K562 (cell line): ENCODE data around the gene PCCA. TPM values are rescaled to one million over a fixed set of nuclear protein-coding genes. Genes with fewer than 3 reads are reported as not detected.

Experiments used
- CREM ChIP-seq: IDR thresholded peaks from 2 replicates; pipeline ENCODE4 v1.6.1; 2014; ENCODE audit warnings: antibody characterized with exemption, low read depth
- EGR1 ChIP-seq: fragments of 450-650 bp; conservative IDR thresholded peaks from 2 replicates; pipeline ENCODE4 v1.6.1; 2017; ENCODE audit warnings: mild to moderate bottlenecking
- HMGN3 ChIP-seq: IDR thresholded peaks from 2 replicates; pipeline ENCODE4 v1.6.1; 2011; ENCODE audit warnings: borderline replicate concordance, low read depth, mild to moderate bottlenecking, mixed read lengths, low read length; ENCODE audit not compliant: insufficient read length; ENCODE audit errors: extremely low read depth
- JUND ChIP-seq, 2 experiments: IDR thresholded peaks; 2 replicates in 1 of 2; 3 replicates in 1 of 2; pipeline ENCODE4 v1.6.1; 2011; ENCODE audit warnings: borderline replicate concordance in 2 of 2, low read depth in 2 of 2, low read length in 2 of 2, improper control_type of control experiment in 1 of 2, missing biosample characterization in 1 of 2, missing genetic modification characterization in 1 of 2, missing genetic modification reagents in 1 of 2
- KDM5B ChIP-seq: fragments of 200-600 bp; sonication (generic); IDR thresholded peaks from 2 replicates; pipeline ENCODE4 v1.6.1; 2012; ENCODE audit warnings: low read depth, mild to moderate bottlenecking, moderate library complexity, low read length, control low read depth, inconsistent platforms; ENCODE audit not compliant: insufficient replicate concordance
- L3MBTL2 ChIP-seq: fragments of 450-650 bp; IDR thresholded peaks from 2 replicates; pipeline ENCODE4 v1.6.1; 2016; ENCODE audit warnings: mild to moderate bottlenecking, moderate library complexity
- MEF2A ChIP-seq: IDR thresholded peaks from 2 replicates; pipeline ENCODE4 v1.6.1; 2011; ENCODE audit warnings: low read depth, mild to moderate bottlenecking, low read length, moderate library complexity; ENCODE audit not compliant: control insufficient read depth
- MNT ChIP-seq, 2 experiments: fragments of 450-650 bp; conservative IDR thresholded peaks; 2 replicates each; pipeline ENCODE4 v1.6.1; 2017; ENCODE audit warnings: mild to moderate bottlenecking in 2 of 2, moderate library complexity in 2 of 2
- NBN ChIP-seq: fragments of 450-650 bp; IDR thresholded peaks from 2 replicates; pipeline ENCODE4 v1.6.1; 2016; ENCODE audit warnings: low read depth, mild to moderate bottlenecking
- NEUROD1 ChIP-seq: fragments of 150-350 bp; IDR thresholded peaks from 2 replicates; pipeline ENCODE4 v1.6.1; 2014; ENCODE audit warnings: borderline replicate concordance, low read length, low read depth; ENCODE audit not compliant: partially characterized antibody
- NONO ChIP-seq, 2 experiments: fragments of 200-400 bp in 1 of 2; fragments of 450-650 bp in 1 of 2; formaldehyde crosslinking in 1 of 2; IDR thresholded peaks; 2 replicates each; pipeline ENCODE4 v1.6.1; 2017; ENCODE audit warnings: low read depth in 2 of 2, mild to moderate bottlenecking in 2 of 2, moderate library complexity in 2 of 2, low read length in 1 of 2
- NR2C1 ChIP-seq, 2 experiments: fragments of 450-650 bp; IDR thresholded peaks; 2 replicates each; pipeline ENCODE4 v1.6.1; 2017; ENCODE audit warnings: mild to moderate bottlenecking in 2 of 2, antibody characterized with exemption in 1 of 2, inconsistent platforms in 1 of 2, missing compliant biosample characterization in 1 of 2, missing genetic modification characterization in 1 of 2
- SLC30A9 ChIP-seq: fragments of 250-450 bp; sonication (Bioruptor Pico); IDR thresholded peaks from 2 replicates; pipeline ENCODE4 v1.8.0; 2022; ENCODE audit warnings: mild to moderate bottlenecking, moderate library complexity
- SMAD4 ChIP-seq: fragments of 250-450 bp; sonication (Bioruptor Pico); conservative IDR thresholded peaks from 2 replicates; pipeline ENCODE4 v1.8.0; 2021; ENCODE audit warnings: inconsistent platforms, mild to moderate bottlenecking, moderate library complexity
- TAF1 ChIP-seq: IDR thresholded peaks from 2 replicates; pipeline ENCODE4 v1.6.1; 2011; ENCODE audit warnings: mild to moderate bottlenecking, low read length, moderate library complexity; ENCODE audit not compliant: insufficient read depth, control insufficient read depth, severe bottlenecking; ENCODE audit errors: extremely low read depth
- TFAP4 ChIP-seq: sonication (generic); formaldehyde crosslinking; IDR thresholded peaks from 2 replicates; pipeline ENCODE4 v1.8.0; 2022; ENCODE audit warnings: missing genetic modification reagents, mild to moderate bottlenecking, moderate library complexity, borderline replicate concordance
- USF1 ChIP-seq: sonication (generic); formaldehyde crosslinking; IDR thresholded peaks from 2 replicates; pipeline ENCODE4 v1.9.0; 2022; ENCODE audit warnings: mild to moderate bottlenecking, missing genetic modification reagents
- ZNF12 ChIP-seq: sonication (generic); formaldehyde crosslinking; IDR thresholded peaks from 2 replicates; pipeline ENCODE4 v1.4.0; 2020; ENCODE audit warnings: mild to moderate bottlenecking, missing genetic modification reagents
- ZNF263 ChIP-seq: sonication (generic); formaldehyde crosslinking; IDR thresholded peaks from 2 replicates; pipeline ENCODE4 v1.8.0; 2022; ENCODE audit warnings: mild to moderate bottlenecking, missing genetic modification reagents, borderline replicate concordance
- ZNF449 ChIP-seq: fragments of 250-450 bp; sonication (Bioruptor Pico); IDR thresholded peaks from 2 replicates; pipeline ENCODE4 v1.8.0; 2022; ENCODE audit warnings: moderate library complexity, mild to moderate bottlenecking, inconsistent platforms
- polyA plus RNA-seq, 8 experiments: library from polyadenylated mRNA; depleted of rRNA in 4 of 8; stranded (reverse) in 5 of 8; unstranded in 3 of 8; fragments of >200 nt; fragmentation: Nextera tagmentation in 2 of 8; fragmentation: Illumina TruSeq in 1 of 8; extraction: Ambion mirVana in 2 of 8; extraction: Trizol in 1 of 8; gene quantifications; 2 replicates each; pipeline versions ENCODE4 v1.2.1 to v1.2.3, GENCODE V29; 2011 to 2014; ENCODE audit warnings: inconsistent platforms in 1 of 8, missing spikeins in 1 of 8
- total RNA-seq, 7 experiments: library from RNA; depleted of rRNA in 6 of 7; stranded (reverse); fragments of >200 nt in 6 of 7; fragmentation: Illumina TruSeq in 2 of 7; extraction: Trizol in 2 of 7; gene quantifications; 2 replicates each; pipeline versions ENCODE4 v1.2.1 to v1.2.3, GENCODE V29; 2011 to 2021; ENCODE audit warnings: low replicate concordance in 1 of 7

Gene PCCA
- total and polyA plus RNA-seq, 9 of the 15 experiments (the other 6 are each of a cell fraction or from before 2014, with no cell fraction given): 5.2 to 14.1 (median 9.7) TPM

GRCh38 chr13:100088644-100089464 is at the start of gene PCCA (continued):
- peak; percentile 81 for TF ChIP-seq NEUROD1
- no peak for TF ChIP-seq MEF2A
- TF ChIP-seq ZNF12 (CRISPR knock-in tag): 0 out of 2 replicates have a peak, but pooled peaks have one; percentile 64
- TF ChIP-seq CREM: peak; percentile 33; the same call in 1 of the 2 replicates
- TF ChIP-seq JUND (IDR thresholded peaks at IDR 0.05; ENCODE audit: borderline replicate concordance, low read depth, low read length): peak; percentile 6; the same call in 1 of the 2 replicates
- TF ChIP-seq JUND (tag; IDR thresholded peaks at IDR 0.05; ENCODE audit: borderline replicate concordance, low read depth, low read length): no peak
- no peak for TF ChIP-seq SLC30A9 (CRISPR knock-in tag)
- peak; percentile 65 for TF ChIP-seq TAF1
- TF ChIP-seq NR2C1 (IDR thresholded peaks at IDR 0.05): peak; percentile 73
- peak; percentile 84 for TF ChIP-seq NR2C1 (tag; IDR thresholded peaks at IDR 0.05)
- TF ChIP-seq ZNF263 (CRISPR knock-in tag): peak; percentile 29; the same call in 1 of the 2 replicates
- peak; percentile 85 for TF ChIP-seq EGR1
- no peak for TF ChIP-seq USF1 (CRISPR knock-in tag)
- TF ChIP-seq SMAD4: no peak
- peak; percentile 58 for TF ChIP-seq L3MBTL2
- peak in 1 of 2 experiments; percentile 44; a peak in 1 of 4 replicates for TF ChIP-seq NONO (IDR thresholded peaks at IDR 0.05; ENCODE audit: low read depth in 2 of 2, low read length in 1 of 2)
- peak; percentile 68 for TF ChIP-seq KDM5B
- peak; percentile 88 for TF ChIP-seq TFAP4 (CRISPR knock-in tag)
- peak; percentile 42 for TF ChIP-seq HMGN3
- TF ChIP-seq MNT (conservative IDR thresholded peaks at IDR 0.05): peak; percentile 77 to 92
- no peak for TF ChIP-seq ZNF449
- TF ChIP-seq NBN: no peak
